A549 (cell line): ENCODE measurements around the gene ZNF536.

Experiments
- CEBPB ChIP-seq, 2 experiments: fragments of >200 bp in 1 of 2; sonication (Bioruptor Twin) in 1 of 2; formaldehyde crosslinking in 1 of 2; IDR thresholded peaks; 2 replicates each; pipeline ENCODE4 v1.6.1; 2012 to 2016
- EP300 ChIP-seq, 2 experiments: fragments of >200 bp; sonication (Bioruptor Twin); formaldehyde crosslinking; IDR thresholded peaks; 2 replicates in 1 of 2; 3 replicates in 1 of 2; pipeline ENCODE4 v1.6.1; 2016 to 2017
- NPAS2 ChIP-seq: fragments of 250-450 bp; sonication (Bioruptor Pico); IDR thresholded peaks from 2 replicates; pipeline ENCODE4 v1.8.0; 2022; ENCODE audit warnings: mild to moderate bottlenecking, moderate library complexity, borderline replicate concordance
- POLR2A ChIP-seq: IDR thresholded peaks from 2 replicates; pipeline ENCODE4 v1.6.1; 2012; ENCODE audit warnings: mild to moderate bottlenecking, low read length
- TP53 ChIP-seq: fragments of 250-450 bp; sonication (Bioruptor Pico); IDR thresholded peaks from 2 replicates; pipeline ENCODE4 v1.5.0; 2021; ENCODE audit warnings: mild to moderate bottlenecking, moderate library complexity

DNA sequence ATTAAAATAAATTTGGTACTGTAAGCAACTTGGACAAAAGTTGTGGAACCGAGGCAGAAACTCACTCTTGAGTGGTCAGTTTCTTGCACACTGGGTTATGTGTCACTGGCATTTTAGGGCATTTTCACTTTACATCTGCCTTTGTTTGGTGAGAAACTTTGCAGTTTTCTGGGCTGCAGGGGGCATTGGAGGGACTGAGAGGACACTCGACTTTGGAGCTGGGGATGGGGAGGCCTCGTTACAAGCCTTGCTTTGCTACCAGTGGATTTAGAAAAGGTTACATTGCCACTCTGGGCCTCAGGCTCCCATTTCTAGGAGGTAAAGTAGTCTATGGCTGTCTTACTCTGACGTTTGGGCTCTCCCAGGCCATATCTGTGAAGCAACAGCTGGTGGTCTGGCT lies 41.9 kb upstream of the ZNF536 start:
- TF ChIP-seq TP53 (CRISPR knock-in tag) (no peak), POLR2A (no peak), CEBPB (IDR thresholded peaks at IDR 0.05) (no peak), EP300 (IDR thresholded peaks at IDR 0.05) (no peak), NPAS2 (CRISPR knock-in tag) (no peak)
